Measurements from ENCODE around the gene ZBED6. TPM values are rescaled to one million over a fixed set of nuclear protein-coding genes. Genes with fewer than 3 reads are reported as not detected.

ZBED6 gene
- total and polyA plus RNA-seq, 9 of the 15 experiments (the other 6 are each of a cell fraction or from before 2014, with no cell fraction given): 0.21 to 16.6 (median 5.0) TPM

DNA sequence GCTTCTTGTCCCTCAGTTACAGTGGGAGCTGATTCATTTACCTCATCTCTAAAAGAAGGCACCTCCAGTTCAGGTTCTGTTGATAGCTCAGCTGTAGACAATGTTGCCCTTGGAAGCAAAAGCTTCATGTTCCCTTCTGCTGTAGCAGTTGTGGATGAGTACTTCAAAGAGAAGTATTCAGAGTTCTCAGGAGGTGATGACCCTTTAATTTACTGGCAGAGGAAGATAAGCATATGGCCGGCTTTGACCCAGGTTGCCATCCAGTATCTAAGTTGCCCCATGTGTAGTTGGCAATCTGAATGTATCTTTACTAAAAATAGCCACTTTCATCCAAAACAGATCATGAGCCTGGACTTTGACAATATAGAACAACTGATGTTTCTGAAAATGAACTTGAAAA lies 4.5 kb downstream of the ZBED6 start:
- BruUV-seq (replicated peaks): no TSS peak
- Histone ChIP-seq H3K9me1 (ENCODE audit: control insufficient read depth, insufficient read depth, low read length) (peaks cover 7% of the 10 kb centered on the region), H3K27me3 (ENCODE audit: control insufficient read depth in 2 of 2, insufficient read depth in 2 of 2, low read length in 2 of 2) (no peaks in the 10 kb centered on the region), H3K4me3 (no peak overlapping the region; the same call in 1 of the 2 replicates), H3K9me3 (replicated peaks; ENCODE audit: control insufficient read depth, insufficient read depth, low read depth, low read length) (0 out of 2 replicates have a peak, but pooled peaks cover 2% of the 10 kb centered on the region), H3K4me1 (replicated peaks in 1 of 2; ENCODE audit: control insufficient read depth in 2 of 2, insufficient read depth in 2 of 2, low read length in 2 of 2) (peaks cover 0 to 40% of the 10 kb centered on the region in 2 experiments), H3K27ac (ENCODE audit: extremely low read depth, low read depth, low read length) (peak overlapping the region; percentile 24; the same call in 2 of the 3 replicates), H3K36me3 (ENCODE audit: control insufficient read depth, insufficient read depth, low read length) (peaks cover 80% of the 10 kb centered on the region), H3K9ac (ENCODE audit: insufficient read depth in 1 of 2, low read depth in 2 of 2, low read length in 2 of 2) (peak overlapping the region in 1 of 2 experiments; percentile 1; a peak in 1 of 4 replicates), H2AFZ (ENCODE audit: low read depth, low read length) (no peak overlapping the region), H3K4me2 (ENCODE audit: insufficient read depth, low read length) (peak overlapping the region; percentile 32), H3K79me2 (ENCODE audit: control insufficient read depth, insufficient read depth, low read length) (peaks cover 88% of the 10 kb centered on the region), H4K20me1 (replicated peaks; ENCODE audit: control insufficient read depth, insufficient read depth, low read length) (peaks cover 23% of the 10 kb centered on the region)
- ChIA-PET POLR2A (interaction anchor here (0.6 to 1.7 kb wide), 9 partner anchors 8 to 201 kb away, joined by 3 to 7 read pairs (median 3); no protein-coding TSS in a partner anchor), CTCF (ENCODE audit: low intra/inter-chr PET ratio) (no interaction called here)
- in situ Hi-C loops (cut with MboI): no loop called here
- intact Hi-C loops (cut with micrococcal nuclease): no loop called here
- WGBS (ENCODE audit: insufficient coverage, low coverage, missing lambda C conversion rate): 0% methylated on average over 1 of the region's 1 CpG
- ATAC-seq: peak; percentile 13
- peak; percentile 68 for FAIRE-seq
- DNase-seq (ENCODE audit: extremely low read depth in 1 of 4, low spot score in 3 of 4): peak; percentile 38 to 75 (median 44)
- TF ChIP-seq C11orf30 (IDR thresholded peaks at IDR 0.05; ENCODE audit: low read depth): no peak
- peak; percentile 81; the same call in 1 of the 2 replicates for TF ChIP-seq TCF7 (IDR thresholded peaks at IDR 0.05; ENCODE audit: borderline replicate concordance)
- no peak for TF ChIP-seq TEAD2 (tag; IDR thresholded peaks at IDR 0.05)
- TF ChIP-seq DPF2 (IDR thresholded peaks at IDR 0.05): peak; percentile 60; the same call in 1 of the 2 replicates
- TF ChIP-seq ZNF232 (CRISPR knock-in tag; IDR thresholded peaks at IDR 0.05): no peak
- no peak for TF ChIP-seq POLR2A (conservative IDR thresholded peaks at IDR 0.05)
- no peak for TF ChIP-seq HLTF (IDR thresholded peaks at IDR 0.05)
- peak; percentile 73 for TF ChIP-seq CBFA2T2 (conservative IDR thresholded peaks at IDR 0.05)
- TF ChIP-seq TAL1 (IDR thresholded peaks at IDR 0.05): peak; percentile 60
- TF ChIP-seq HDAC1 (IDR thresholded peaks at IDR 0.05): 0 out of 4 replicates have a peak, but pooled peaks of 1 of the 2 experiments have one; percentile 17
- peak; percentile 42; the same call in 1 of the 2 replicates for TF ChIP-seq NFIC (IDR thresholded peaks at IDR 0.05)
- TF ChIP-seq, protein P1, sequence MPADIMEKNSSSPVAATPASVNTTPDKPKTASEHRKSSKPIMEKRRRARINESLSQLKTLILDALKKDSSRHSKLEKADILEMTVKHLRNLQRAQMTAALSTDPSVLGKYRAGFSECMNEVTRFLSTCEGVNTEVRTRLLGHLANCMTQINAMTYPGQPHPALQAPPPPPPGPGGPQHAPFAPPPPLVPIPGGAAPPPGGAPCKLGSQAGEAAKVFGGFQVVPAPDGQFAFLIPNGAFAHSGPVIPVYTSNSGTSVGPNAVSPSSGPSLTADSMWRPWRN (IDR thresholded peaks at IDR 0.05; ENCODE audit: low read depth): no peak
- TF ChIP-seq, protein P2, sequence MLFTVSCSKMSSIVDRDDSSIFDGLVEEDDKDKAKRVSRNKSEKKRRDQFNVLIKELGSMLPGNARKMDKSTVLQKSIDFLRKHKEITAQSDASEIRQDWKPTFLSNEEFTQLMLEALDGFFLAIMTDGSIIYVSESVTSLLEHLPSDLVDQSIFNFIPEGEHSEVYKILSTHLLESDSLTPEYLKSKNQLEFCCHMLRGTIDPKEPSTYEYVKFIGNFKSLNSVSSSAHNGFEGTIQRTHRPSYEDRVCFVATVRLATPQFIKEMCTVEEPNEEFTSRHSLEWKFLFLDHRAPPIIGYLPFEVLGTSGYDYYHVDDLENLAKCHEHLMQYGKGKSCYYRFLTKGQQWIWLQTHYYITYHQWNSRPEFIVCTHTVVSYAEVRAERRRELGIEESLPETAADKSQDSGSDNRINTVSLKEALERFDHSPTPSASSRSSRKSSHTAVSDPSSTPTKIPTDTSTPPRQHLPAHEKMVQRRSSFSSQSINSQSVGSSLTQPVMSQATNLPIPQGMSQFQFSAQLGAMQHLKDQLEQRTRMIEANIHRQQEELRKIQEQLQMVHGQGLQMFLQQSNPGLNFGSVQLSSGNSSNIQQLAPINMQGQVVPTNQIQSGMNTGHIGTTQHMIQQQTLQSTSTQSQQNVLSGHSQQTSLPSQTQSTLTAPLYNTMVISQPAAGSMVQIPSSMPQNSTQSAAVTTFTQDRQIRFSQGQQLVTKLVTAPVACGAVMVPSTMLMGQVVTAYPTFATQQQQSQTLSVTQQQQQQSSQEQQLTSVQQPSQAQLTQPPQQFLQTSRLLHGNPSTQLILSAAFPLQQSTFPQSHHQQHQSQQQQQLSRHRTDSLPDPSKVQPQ (CRISPR knock-in tag; IDR thresholded peaks at IDR 0.05; ENCODE audit: borderline replicate concordance): no peak
- TF ChIP-seq, protein P3, sequence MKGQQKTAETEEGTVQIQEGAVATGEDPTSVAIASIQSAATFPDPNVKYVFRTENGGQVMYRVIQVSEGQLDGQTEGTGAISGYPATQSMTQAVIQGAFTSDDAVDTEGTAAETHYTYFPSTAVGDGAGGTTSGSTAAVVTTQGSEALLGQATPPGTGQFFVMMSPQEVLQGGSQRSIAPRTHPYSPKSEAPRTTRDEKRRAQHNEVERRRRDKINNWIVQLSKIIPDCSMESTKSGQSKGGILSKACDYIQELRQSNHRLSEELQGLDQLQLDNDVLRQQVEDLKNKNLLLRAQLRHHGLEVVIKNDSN (CRISPR knock-in tag; IDR thresholded peaks at IDR 0.05): no peak
- TF ChIP-seq, protein P4, sequence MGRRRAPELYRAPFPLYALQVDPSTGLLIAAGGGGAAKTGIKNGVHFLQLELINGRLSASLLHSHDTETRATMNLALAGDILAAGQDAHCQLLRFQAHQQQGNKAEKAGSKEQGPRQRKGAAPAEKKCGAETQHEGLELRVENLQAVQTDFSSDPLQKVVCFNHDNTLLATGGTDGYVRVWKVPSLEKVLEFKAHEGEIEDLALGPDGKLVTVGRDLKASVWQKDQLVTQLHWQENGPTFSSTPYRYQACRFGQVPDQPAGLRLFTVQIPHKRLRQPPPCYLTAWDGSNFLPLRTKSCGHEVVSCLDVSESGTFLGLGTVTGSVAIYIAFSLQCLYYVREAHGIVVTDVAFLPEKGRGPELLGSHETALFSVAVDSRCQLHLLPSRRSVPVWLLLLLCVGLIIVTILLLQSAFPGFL (CRISPR knock-in tag; IDR thresholded peaks at IDR 0.05): no peak

Data from K562 (cell line).